ENCODE results near the gene ZDHHC19.
"Not testable (repeated sequence)": the region's sequence is repeated elsewhere in the genome, so short reads cannot be mapped to it uniquely, and the experiment has no call there.

The ZDHHC19 gene

DNA sequence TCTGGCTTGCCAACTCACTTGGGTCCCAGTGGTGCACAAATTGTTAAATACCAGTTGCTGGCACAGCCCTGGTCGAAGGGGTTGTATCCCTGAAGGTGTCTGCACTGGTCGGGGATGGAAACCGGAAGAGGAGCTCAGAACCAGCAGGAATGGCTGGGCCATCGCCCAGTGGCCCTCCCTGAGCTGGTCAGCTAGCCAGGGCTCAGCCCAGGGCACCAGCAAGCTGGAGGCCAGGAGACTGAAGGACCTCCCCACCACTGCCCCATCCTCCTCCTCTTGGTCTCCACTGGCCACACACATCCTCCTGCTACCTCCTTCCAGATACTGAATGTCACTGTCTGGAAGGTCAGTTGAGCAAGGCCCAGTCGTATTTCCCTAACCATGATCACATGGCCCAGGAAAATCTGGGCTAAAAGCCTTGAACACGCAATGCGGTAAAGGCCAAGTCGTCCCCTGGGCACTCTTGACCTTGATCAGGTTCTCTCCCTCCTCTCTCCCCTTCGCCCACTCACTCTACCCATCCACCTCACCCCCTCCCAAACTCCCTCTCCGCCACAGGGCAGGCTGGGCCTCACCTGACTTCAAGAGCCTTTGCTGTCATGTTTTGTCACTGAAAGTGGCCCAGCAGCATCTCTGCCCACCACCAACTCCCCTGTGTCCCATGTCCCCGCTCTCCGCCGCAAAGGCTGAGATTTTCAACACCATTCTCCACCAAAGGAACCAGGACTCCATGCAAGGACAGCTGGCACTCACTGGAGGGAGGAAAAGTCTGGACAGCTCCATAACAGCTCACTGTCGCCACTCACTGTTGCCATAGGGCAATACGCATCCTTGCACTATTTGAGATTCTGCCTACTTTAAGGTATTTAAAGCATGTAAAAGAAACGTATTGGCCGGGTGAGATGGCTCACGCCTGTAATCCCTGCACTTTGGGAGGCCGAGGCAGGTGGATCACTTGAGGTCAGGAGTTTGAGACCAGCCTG, 12.1 kb downstream of the ZDHHC19 start:
- peak; percentile 29 for DNase-seq

DNA sequence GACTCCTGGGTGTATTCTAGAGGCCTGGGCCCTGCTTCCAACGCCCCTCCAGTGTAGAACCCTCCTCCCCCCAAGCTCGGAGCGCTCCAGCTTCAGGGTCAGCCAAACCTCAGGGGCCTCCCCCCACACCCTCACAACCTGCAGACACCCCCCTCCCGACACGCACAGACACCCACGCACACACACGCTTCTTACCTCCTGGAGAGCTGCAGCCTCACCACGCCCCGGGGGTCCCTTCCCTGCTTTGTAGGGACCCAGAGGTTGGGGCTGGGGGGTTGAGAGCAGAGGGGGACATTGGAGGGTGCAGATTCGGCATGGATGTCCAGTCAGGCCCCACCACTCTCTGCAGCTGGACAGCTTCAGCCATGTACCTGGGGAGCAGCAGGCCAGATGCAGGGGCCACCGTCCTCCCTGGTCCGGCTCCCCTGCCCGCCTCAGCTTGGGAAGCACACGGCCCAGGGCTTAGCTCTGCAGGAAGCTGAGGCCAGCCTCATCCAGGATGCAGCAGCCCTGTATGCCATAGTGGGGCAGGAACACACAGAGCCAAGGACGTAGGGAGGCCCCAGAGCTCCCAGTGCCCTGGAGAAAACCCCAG, 13.0 kb downstream of the ZDHHC19 start:
- DNase-seq, result no peak

DNA sequence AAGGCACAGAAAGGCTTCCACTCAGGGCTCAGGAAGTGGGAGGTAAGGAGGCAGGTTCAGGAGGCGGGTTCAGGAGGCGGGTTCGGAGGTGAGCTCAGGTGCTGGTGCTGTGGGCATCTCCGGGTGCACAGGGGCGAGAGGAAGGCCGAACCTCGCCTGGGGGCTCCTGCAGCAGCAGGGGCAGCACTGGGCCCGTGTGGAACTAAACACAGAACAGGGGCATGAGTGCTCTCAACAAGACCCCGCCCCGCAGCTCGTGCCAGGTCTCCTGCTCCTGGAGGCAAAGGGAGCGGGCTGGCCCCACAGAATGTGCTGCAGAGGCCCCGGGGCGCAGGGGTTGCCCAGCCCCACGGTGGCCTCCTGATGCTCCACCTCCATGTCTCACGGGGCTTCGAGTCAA, 13.7 kb downstream of the ZDHHC19 start:
- no peak for DNase-seq

DNA sequence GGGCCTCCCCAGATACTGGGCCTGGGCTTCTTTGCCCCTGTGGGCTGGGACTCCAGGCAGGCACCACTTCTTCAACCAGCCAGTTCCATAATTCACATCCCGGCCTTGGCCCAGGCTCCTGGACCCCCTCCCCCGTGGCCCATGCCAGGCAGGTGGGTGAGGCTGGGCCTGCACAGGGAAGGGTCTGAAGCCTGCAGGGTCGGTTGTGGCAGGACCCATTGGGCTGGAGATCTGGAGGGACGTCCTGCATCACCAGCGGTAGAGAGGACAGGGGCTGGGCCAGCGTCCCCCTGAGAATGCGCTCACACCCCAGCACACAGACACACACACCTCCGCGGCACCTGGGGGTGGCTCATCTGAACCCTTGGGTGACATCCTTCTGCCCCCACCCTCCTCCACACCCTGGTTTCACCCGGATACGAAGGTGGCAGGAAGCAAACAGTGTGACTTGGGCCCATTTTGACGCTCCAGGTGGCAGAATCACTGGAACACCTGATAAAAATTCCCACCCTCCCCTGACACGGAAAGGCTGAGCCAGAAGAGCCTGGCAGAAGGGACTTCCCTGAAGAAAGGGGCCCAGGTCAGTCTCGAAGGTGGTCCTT, 15.4 kb downstream of the ZDHHC19 start:
- no peak for DNase-seq

DNA sequence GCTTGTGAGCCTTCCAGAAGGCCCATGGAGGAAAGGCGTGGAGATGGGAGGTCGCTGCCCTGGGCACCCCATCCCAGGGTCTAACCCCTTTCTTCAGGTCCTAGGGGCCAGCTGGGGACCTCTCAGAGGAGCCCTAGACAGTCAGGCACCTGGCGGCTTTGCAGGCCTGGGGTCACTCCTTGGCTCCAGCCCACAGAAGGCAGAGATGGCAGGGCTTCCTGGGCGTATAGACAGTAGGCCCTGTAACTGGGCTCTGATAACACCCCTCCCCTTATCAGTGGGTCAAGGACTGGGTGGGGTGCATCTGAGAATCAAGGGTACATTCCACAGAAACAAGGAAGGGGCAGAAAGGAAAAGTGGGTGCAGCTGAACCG, 16.7 kb downstream of the ZDHHC19 start:
- no peak for DNase-seq

DNA sequence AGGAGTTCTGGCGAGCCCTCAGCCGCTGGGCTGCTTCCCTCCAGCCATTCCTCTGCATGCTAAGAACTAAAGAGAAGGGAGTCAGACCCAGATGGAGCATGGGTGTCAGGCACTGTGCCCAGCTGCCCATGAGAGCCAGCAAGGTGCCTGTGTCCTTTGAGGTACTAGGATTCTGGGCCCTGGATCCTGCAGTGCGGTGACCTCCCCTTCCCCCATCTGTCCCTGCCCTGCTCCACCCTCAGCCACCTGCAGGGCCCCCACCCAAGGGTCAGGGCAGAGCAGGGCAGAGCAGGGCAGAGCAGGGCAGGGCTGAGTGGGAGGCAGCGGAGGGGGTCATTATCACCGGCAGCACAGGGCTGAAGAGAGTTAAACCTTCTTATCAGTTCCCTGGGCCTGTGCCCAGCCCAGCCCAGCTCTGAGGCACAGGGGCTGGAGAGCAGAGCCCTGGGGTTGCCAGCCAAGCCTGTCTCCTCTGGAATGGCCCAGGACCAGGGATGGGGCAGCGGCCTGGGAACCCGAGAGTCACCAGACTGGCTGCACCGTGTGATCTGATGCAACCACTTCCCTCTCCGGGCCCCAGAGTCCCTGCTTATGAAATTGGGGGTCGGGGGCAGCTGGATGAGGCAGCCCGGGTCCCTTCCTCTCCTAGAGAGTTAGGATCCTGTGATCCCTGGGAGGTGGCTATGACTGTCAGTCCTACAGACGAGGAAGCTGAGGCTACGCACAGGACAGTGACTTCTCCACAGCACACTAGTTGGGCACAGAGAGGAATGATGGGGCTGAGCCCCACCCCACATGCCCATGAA, 17.3 kb downstream of the ZDHHC19 start:
- no peak for DNase-seq

DNA sequence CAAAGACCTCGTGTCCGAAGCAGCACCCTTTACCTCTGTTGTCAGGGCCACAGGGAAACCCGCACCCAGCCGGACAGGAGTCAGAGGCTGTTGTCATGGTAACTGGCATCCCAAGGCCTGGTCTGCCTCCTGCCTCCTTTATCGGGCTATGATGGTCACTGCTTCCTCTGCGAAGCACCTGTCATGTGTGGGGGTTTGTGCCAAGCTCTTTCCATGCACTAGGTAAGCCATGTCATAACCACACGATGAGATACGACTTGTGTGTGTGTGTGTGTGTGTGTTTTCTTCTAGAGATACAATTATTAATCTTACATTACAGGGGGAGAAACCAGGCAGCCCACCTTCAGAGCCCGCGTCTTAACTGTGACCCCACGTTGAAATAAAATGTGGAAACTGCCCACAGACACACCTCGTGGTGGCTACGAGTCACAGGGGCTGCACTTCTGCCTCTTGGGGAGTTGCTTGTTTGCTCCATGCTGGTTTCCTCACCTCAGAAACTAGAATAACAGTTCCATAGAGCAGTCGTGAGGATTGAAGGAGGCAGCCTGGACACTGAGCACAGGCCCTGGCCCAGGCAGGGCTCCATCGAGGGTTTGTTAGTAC, 18.0 kb downstream of the ZDHHC19 start:
- DNase-seq, result no peak

DNA sequence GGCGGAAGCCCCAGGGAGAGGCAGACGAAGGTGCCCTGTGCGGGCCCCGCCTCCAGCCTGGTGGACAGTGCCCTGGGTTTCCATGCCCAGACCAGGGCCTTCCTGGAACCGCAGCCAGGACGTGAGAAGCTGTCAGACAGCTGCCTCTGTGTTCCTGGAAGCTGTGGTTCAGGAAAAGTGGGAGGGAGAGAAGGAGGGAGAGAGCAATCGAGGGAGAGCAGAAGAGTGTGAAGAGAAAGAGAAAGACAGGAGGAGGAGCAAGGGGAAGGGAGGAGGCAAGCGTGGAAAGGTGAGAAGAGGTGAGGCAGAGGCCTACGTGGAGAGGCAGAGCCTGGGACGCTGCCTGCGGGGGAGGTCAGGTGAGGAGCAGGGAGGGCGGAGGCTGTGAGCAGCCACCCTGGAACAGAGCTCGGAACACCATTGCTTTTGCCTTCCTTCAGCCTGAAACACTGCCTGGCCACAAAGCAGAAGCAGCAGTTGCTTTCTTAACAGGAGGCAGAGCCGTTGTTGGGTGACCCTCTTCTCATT, 18.6 kb downstream of the ZDHHC19 start:
- DNase-seq, result no peak

DNA sequence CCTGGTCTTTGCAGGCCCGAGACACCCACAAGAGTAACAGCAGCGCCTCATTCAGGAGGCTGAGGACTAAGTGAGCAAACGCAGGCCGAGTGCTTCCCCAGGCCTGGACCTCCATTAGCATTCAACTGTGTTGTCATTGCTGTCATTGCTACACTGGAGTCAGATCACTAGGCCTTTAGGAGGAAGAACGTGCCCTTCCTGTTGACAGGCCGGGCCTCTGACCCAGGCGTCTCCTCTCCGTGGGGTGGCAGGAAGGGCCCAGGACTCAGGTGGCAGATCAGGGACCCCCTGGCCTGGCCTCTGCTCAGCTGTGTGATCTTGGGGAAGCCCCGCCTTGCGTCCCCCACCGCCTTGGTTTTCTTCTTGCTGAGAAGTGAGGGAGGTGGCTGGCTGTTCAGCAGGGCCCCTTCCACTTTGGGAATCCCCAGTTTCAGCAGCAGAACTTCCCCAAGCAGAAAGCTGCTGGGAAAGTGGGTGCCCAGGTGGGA, 19.1 kb downstream of the ZDHHC19 start:
- DNase-seq, result no peak

DNA sequence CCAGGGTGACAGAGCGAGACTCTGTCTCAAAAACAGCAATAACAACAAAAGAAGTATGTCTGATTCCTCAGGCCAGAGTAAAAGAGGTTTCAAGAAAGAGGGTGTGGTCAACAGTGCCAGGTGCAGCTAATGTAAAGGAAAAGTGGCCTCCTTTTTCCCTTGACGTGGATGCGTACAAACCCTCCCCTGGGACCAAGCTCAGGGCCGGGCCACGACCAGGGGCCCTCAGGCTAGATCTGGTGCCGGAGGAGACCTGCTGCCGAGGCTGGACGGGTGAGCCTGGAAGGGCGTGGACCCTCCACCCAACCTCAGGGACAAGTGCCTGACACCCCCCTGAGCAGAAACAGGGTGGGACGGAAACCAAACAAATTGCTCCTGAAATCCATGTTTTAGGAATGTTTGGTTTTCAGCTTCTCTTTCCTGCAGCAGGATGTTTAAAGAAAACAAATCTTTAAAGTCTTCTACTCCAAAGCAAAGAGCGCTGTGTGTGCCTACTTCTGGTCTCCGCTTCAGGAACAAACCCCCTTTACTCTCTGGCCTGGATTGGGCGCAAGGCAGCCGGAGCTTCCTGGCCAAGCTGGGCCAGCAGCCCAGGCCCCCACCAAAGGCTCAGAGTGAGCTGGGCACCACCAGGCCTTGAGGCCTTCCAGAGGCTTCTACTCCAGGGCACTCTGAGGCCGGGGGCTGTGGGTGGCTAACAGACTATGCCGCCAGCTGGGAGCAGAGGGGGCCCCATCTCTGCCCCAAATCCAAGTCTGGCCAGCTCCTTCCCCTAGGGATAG, 21.4 kb downstream of the ZDHHC19 start:
- no peak for DNase-seq

DNA sequence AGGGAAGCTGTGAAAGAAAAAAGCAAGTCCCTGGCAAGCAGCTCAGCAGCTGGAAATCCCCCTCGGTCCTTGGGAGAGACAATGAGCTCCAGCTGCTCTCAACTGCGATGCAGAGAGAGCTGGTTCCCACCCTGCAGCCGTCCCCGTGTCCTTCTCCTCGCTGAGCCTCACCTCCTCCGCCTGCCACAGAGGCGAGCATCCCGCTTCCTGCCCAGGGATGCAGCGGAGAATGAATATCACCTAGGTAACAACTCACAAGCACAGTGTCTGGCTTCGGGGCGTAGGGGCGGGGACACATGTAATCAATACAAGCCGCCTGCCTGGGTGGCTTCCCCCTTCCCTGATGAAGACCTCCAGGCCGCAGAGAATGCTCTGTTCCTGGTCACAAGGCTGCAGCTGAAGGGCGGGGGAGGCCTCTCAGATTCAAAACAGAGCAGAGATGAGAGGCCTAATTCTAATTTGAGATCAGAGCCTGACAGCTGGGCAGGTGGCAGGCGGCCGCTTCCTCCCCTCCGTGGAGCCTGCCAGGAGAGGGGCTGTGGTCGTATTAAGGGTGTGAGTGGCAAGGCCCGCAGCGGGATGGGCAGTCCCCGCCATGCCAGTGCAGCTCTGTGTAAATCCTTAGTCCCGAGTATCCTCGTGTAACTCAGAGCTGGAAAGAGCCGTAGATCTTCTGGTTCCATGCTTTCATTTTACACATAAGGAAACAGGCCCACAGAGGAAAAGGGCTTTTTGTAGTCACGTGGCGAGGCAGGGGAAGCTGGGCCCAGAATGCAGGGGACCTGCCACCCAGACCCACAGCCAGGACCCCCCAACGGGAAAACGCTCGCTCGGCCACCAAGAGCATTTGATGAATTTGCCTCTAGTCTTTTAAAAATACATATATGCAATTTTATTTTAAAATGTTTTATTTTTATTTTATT, 24.3 kb downstream of the ZDHHC19 start:
- peak; percentile 59 for DNase-seq

DNA sequence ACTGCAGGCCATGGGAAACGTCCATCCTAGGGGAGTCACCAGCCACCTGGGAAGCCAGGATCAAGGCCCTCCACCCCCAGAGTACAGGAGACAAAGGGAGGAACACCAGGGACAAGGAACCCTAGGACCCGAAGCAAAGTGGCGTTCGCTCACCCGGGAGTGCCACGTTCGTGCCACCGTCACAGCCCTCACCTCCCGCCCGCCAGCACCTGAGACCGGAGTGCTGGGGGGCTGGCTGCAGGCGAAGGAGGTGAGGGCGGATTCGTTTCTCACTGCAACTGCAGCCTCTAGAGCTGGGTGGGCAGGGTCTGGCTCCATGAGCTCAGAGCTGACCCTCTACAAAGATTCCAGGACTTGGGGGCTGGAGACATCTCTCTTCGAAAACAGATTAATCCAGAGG, 26.3 kb downstream of the ZDHHC19 start:
- no peak for DNase-seq

DNA sequence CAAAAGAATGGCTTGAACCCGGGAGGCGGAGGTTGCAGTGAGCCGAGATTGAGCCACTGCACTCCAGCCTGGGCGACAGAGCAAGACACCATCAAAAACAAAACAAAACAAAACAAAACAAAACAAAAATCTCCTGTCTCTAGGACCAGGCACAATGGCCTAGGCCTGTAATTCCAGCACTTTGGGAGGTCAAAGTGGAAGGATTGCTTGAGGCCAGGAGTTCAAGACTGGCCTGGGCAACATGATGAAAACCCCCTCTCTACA, 27.1 kb downstream of the ZDHHC19 start:
- not testable (repeated sequence) for DNase-seq

DNA sequence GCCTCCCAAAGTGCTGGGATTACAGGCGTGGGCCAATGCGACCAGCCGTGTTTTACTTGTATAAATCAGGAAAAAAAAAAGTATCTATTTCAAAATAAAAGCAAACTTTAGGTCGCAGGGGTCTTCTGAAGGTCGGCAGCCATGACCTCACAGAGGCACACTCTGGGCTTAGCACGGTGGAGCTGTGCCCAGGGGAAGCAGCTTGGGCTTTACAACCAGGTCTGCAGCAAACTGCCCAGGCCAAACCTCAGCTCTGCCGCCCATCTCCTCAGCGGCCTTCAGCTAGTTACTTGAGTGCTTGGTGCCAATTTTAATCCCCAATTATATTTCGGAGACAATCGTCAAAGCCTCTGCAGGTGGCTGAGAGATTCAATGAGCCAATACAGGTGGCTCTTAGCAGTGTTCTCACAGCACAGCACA, 30.1 kb downstream of the ZDHHC19 start:
- peak; percentile 30 for DNase-seq

DNA sequence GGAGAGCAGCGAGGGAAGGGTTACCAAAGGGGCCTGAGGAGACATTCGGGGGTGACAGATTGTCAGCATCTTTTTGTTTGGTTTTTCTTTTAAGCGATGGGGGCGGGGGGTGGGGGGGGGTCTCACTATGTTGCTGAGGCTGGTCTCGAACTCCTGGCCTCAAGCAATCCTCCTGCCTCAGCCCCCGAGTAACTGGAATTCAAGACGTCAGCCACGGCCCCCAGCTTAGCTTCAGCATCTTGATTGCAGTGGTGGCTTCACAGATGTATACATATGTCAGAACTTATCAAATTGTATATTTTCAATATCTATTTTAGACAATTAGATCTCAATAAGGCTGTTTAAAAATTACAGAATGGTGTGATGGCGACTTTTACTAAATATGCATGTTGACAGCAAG, 30.9 kb downstream of the ZDHHC19 start:
- DNase-seq, result no peak

DNA sequence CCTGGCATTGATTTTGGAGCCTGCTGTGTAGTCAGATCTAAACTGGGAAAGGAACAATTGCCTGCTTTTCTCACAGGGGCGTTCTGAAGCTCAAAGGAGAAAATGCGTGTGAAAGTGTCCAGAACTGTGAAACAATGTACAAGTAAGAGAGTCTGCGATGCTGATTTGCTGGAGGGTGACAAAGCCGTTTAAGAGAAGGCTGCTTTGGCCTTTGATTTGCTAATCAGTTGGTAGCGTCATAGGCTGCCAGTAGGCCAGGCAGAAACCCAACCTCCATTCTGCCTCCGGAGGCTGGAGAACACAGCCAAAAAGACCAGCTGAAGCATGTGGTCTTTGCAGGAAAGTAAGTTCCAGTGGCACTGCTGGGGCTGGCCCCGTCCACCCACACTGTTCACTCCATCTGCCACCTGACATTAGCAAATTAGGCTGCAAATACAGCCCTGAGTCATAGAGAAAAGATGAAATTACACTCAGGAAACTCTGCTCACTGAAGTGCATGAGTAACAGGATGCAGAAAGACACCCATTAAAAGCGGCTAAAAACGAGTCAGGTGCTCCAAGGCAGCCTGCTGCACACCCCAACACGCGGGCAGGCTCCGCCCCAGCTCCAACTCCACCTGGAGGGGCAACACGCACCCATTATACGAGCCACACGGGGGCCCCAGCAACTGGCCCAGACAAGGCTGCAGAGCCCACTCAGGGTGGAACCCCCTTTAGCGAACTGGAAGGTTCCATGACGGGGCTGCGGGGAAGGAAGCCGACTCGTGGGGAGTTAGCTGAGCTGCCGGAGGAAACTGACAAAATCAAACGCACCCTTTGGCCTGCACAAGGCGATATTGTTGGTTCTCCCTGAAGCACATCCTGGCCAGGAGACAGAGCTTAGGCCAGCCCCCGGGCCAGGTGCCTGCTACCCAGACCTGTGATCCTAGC, 31.6 kb downstream of the ZDHHC19 start:
- peak; percentile 67 for DNase-seq

DNA sequence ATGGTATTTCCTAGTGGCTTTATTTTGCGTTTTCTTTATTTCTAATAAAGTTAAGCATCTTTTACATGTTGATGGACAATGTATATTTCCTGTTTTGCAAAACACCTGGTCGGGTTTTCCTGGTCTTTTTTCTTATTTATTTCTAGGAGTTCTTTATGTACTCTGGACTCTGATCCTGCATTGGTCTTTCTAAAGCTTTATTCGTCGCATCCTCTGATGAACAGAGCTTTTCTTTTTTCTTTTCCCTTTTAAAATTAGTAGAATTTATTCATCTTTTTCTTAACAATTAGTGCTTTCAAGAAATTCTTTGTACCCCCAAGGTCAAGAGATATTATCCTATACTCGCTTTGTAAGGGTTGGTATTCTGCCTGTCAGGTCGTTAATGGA, 32.2 kb downstream of the ZDHHC19 start:
- DNase-seq, result no peak

DNA sequence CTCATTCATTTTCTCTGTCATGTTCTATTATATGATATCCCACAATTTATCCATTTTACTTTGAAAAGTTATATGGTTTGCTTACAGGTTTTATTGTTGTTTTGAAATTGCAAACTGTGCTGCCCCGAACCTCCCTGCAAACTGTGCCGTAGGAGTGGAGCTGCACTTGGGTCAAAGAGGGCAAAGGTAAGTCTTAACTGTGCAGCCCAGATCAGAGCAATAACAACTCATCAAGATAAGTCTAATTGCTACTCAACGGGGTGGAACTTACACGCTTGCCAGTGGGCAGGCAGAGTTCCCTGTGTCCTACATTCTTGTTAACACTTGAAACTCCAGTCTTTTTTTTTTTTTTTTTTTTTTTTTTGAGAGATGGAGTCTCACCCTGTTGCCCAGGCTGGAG, 33.2 kb downstream of the ZDHHC19 start:
- no peak for DNase-seq

DNA sequence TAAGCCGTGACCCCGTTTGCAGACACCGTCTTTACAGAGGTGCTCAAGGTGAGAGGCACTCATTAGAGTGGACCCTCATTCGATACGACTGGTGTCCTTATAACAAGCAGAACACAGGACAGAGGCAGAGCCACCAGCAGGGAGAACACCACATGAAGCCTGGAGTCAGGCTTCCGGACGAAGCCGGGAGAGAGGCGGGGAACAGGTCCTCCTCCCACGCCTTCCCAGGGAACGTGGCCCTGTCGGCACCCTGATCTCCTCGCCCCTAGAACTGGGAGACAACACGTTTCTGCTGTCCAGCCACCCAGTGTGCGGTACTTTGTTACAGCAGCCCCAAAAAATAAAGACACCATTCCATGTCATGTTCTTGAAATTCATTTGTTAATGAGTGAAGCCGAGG, 33.6 kb downstream of the ZDHHC19 start:
- no peak for DNase-seq
